A549 (cell line): ENCODE results near the gene PRR5L. TPM values are rescaled to one million over a fixed set of nuclear protein-coding genes. Genes with fewer than 3 reads are reported as not detected.

Experiments
- ATAC-seq, 2 experiments: fragments of 200-7000 bp in 1 of 2; fragments of >200 bp in 1 of 2; cut with Nextera tagmentation in 1 of 2; cut with Tn5 transposase in 1 of 2; 3 replicates each; pipeline versions ENCODE4 v1.8.0 to v1.9.1; 2018 to 2020; ENCODE audit warnings: mild to moderate bottlenecking in 1 of 2, moderate library complexity in 1 of 2
- CTCF ChIA-PET: fragments of 300-600 bp; sonication (Branson Sonifier 250); formaldehyde crosslinking; extraction: SDS; loops from one replicate; lab custom pipeline; 2021; ENCODE audit warnings: antibody characterized with exemption, inconsistent platforms; lab: Yijun Ruan, JAX
- POLR2A ChIA-PET: fragments of 350-600 bp; formaldehyde crosslinking; extraction: SDS; loops from one replicate; lab custom pipeline; 2021; ENCODE audit warnings: antibody characterized with exemption, inconsistent platforms; lab: Yijun Ruan, JAX
- DNase-seq, 2 experiments: peaks; one replicate each; pipeline versions ENCODE4 v3.0.0 to v3.0.0-alpha.2; 2011 to 2016; ENCODE audit warnings: low read depth in 1 of 2, low spot score in 1 of 2
- FAIRE-seq: peaks from 2 replicates; lab custom pipeline; 2011; peaks lifted over from hg19 to GRCh38; lab: Jason Lieb, UNC
- H3K27ac ChIP-seq, 2 experiments: fragments of >200 bp; sonication (Bioruptor Twin); formaldehyde crosslinking; 3 replicates each; pipeline ENCODE4 v1.5.1; 2016 to 2017
- H3K4me1 ChIP-seq: fragments of >200 bp; sonication (Bioruptor Twin); formaldehyde crosslinking; 3 replicates; pipeline ENCODE4 v1.6.1; 2016
- H3K4me2 ChIP-seq: fragments of >200 bp; sonication (Bioruptor Twin); formaldehyde crosslinking; 3 replicates; pipeline ENCODE4 v1.6.1; 2016
- H3K4me3 ChIP-seq: fragments of >200 bp; sonication (Bioruptor Twin); formaldehyde crosslinking; 3 replicates; pipeline ENCODE4 v1.5.1; 2016
- H3K9me3 ChIP-seq: fragments of >200 bp; sonication (Bioruptor Twin); formaldehyde crosslinking; 3 replicates; pipeline ENCODE4 v1.6.1; 2016
- ATOH8 ChIP-seq: fragments of 250-450 bp; sonication (Bioruptor Pico); IDR thresholded peaks from 2 replicates; pipeline ENCODE4 v1.5.0; 2020; ENCODE audit warnings: low read depth, mild to moderate bottlenecking, moderate library complexity
- BCL3 ChIP-seq: fragments of >200 bp; sonication (Bioruptor Twin); formaldehyde crosslinking; IDR thresholded peaks from 3 replicates; pipeline ENCODE4 v1.6.1; 2016
- CBX2 ChIP-seq: fragments of 200-600 bp; sonication (generic); IDR thresholded peaks from 2 replicates; pipeline ENCODE4 v1.6.1; 2016; ENCODE audit warnings: low read depth, mild to moderate bottlenecking, borderline replicate concordance
- CHD2 ChIP-seq: fragments of 150-350 bp; IDR thresholded peaks from 2 replicates; pipeline ENCODE4 v1.6.1; 2014; ENCODE audit warnings: low read length; ENCODE audit not compliant: partially characterized antibody
- CTCF ChIP-seq: fragments of >200 bp; sonication (Bioruptor Twin); formaldehyde crosslinking; IDR thresholded peaks from 3 replicates; pipeline ENCODE4 v1.5.1; 2016
- EHF ChIP-seq: fragments of 250-450 bp; sonication (Bioruptor Pico); IDR thresholded peaks from 2 replicates; pipeline ENCODE4 v1.5.0; 2020; ENCODE audit warnings: mild to moderate bottlenecking
- FOSB ChIP-seq: fragments of 250-450 bp; sonication (Bioruptor Pico); IDR thresholded peaks from 2 replicates; pipeline ENCODE4 v1.5.0; 2020; ENCODE audit warnings: mild to moderate bottlenecking, moderate library complexity
- HDAC2 ChIP-seq: fragments of 200-600 bp; sonication (generic); IDR thresholded peaks from 2 replicates; pipeline ENCODE4 v1.6.1; 2016
- HES2 ChIP-seq: fragments of >200 bp; sonication (Bioruptor Twin); formaldehyde crosslinking; IDR thresholded peaks from 2 replicates; pipeline ENCODE4 v1.6.1; 2016
- HMGXB4 ChIP-seq: fragments of 250-450 bp; sonication (Bioruptor Pico); IDR thresholded peaks from 2 replicates; pipeline ENCODE4 v1.5.0; 2021; ENCODE audit warnings: mild to moderate bottlenecking, moderate library complexity, borderline replicate concordance
- HOXB13 ChIP-seq: fragments of 250-450 bp; sonication (Bioruptor Pico); IDR thresholded peaks from 2 replicates; pipeline ENCODE4 v1.5.0; 2020; ENCODE audit warnings: low read depth, mild to moderate bottlenecking, moderate library complexity
- KDM1A ChIP-seq: fragments of 200-600 bp; sonication (generic); IDR thresholded peaks from 2 replicates; pipeline ENCODE4 v1.6.1; 2016; ENCODE audit warnings: low read depth, mild to moderate bottlenecking
- MAZ ChIP-seq: fragments of 150-350 bp; IDR thresholded peaks from 2 replicates; pipeline ENCODE4 v1.6.1; 2014; ENCODE audit warnings: antibody characterized with exemption, low read depth, low read length, borderline replicate concordance
- NFE2L2 ChIP-seq: fragments of 150-350 bp; conservative IDR thresholded peaks from 2 replicates; pipeline ENCODE4 v1.6.1; 2014; ENCODE audit warnings: low read length
- NPAS2 ChIP-seq: fragments of 250-450 bp; sonication (Bioruptor Pico); IDR thresholded peaks from 2 replicates; pipeline ENCODE4 v1.8.0; 2022; ENCODE audit warnings: mild to moderate bottlenecking, moderate library complexity, borderline replicate concordance
- PBX3 ChIP-seq: IDR thresholded peaks from 2 replicates; pipeline ENCODE4 v1.6.1; 2012
- POLR2A ChIP-seq: IDR thresholded peaks from 2 replicates; pipeline ENCODE4 v1.6.1; 2012; ENCODE audit warnings: mild to moderate bottlenecking, low read length
- RARB ChIP-seq: fragments of 250-450 bp; sonication (Bioruptor Pico); IDR thresholded peaks from 2 replicates; pipeline ENCODE4 v1.8.0; 2021; ENCODE audit warnings: mild to moderate bottlenecking, moderate library complexity
- RCOR1 ChIP-seq: fragments of 150-350 bp; IDR thresholded peaks from 2 replicates; pipeline ENCODE4 v1.6.1; 2014; ENCODE audit warnings: antibody characterized with exemption, low read length, low read depth
- RFX5 ChIP-seq: fragments of 450-650 bp; IDR thresholded peaks from 2 replicates; pipeline ENCODE4 v1.7.1; 2014; ENCODE audit warnings: antibody characterized with exemption, mild to moderate bottlenecking, moderate library complexity
- RNF2 ChIP-seq: fragments of 200-600 bp; sonication (generic); IDR thresholded peaks from 2 replicates; pipeline ENCODE4 v1.6.1; 2016; ENCODE audit warnings: low read depth, mild to moderate bottlenecking, antibody characterized with exemption, moderate library complexity, borderline replicate concordance
- TFCP2L1 ChIP-seq: fragments of 250-450 bp; sonication (Bioruptor Pico); IDR thresholded peaks from 2 replicates; pipeline ENCODE4 v1.5.0; 2021; ENCODE audit warnings: mild to moderate bottlenecking
- ZC3H11A ChIP-seq: fragments of 450-650 bp; IDR thresholded peaks from 2 replicates; pipeline ENCODE4 v1.6.1; 2014; ENCODE audit warnings: antibody characterized with exemption, mild to moderate bottlenecking
- ZNF302 ChIP-seq: fragments of 250-450 bp; sonication (Bioruptor Pico); IDR thresholded peaks from 2 replicates; pipeline ENCODE4 v1.9.0; 2021; ENCODE audit warnings: inconsistent platforms, mild to moderate bottlenecking, moderate library complexity
- ZSCAN20 ChIP-seq: fragments of 250-450 bp; sonication (Bioruptor Pico); IDR thresholded peaks from 2 replicates; pipeline ENCODE4 v1.8.0; 2022; ENCODE audit warnings: mild to moderate bottlenecking, moderate library complexity
- WGBS: methylation state at CpG from one replicate; pipeline ENCODE4 v1.1.6; 2017; ENCODE audit errors: missing lambda C conversion rate; 5-methylcytosine and 5-hydroxymethylcytosine counted together
- polyA plus RNA-seq, 4 experiments: library from polyadenylated mRNA; depleted of rRNA in 3 of 4; stranded (reverse); fragments of >200 nt; fragmentation: RNase III in 1 of 4; extraction: RNeasy Plus Mini Kit Qiagen cat#74134 plus additional on column Dnase treatment in 1 of 4; gene quantifications; 2 replicates in 3 of 4; 3 replicates in 1 of 4; pipeline ENCODE4 v1.2.3, GENCODE V29; 2011 to 2017

PRR5L gene
- polyA plus RNA-seq, 2 of the 4 experiments (the other 2 are of a cell fraction) = 6.9 to 12.1 TPM

GRCh38 chr11:36364551-36365325 lies 68.7 kb downstream of the PRR5L start:
- WGBS = 59% methylated on average over 10 of the region's 10 CpGs
- ChIA-PET CTCF (interaction anchor here (0.8 to 2.4 kb wide), 6 partner anchors 12 to 114 kb away, joined by 3 to 20 read pairs (median 4); no protein-coding TSS in a partner anchor), POLR2A (no interaction called here)
- DNase-seq (no peak), ATAC-seq (no peak), FAIRE-seq (no peak)
- Histone ChIP-seq H3K4me3 (no peak overlapping the region), H3K4me2 (no peak overlapping the region), H3K4me1 (peaks cover 31% of the 10 kb centered on the region), H3K9me3 (no peaks in the 10 kb centered on the region), H3K27ac (no peak overlapping the region)
- TF ChIP-seq RCOR1 (no peak), HMGXB4 (CRISPR knock-in tag) (no peak), HES2 (no peak), POLR2A (no peak), RARB (CRISPR knock-in tag) (no peak), ATOH8 (CRISPR knock-in tag) (no peak), BCL3 (no peak), HOXB13 (no peak), RNF2 (no peak), PBX3 (no peak), ZSCAN20 (CRISPR knock-in tag) (no peak), FOSB (CRISPR knock-in tag) (no peak), HDAC2 (no peak), KDM1A (no peak), NPAS2 (CRISPR knock-in tag) (no peak), CHD2 (no peak), TFCP2L1 (CRISPR knock-in tag) (no peak), EHF (CRISPR knock-in tag) (no peak)

GRCh38 chr11:36365907-36366306 lies 69.8 kb downstream of the PRR5L start:
- ChIA-PET POLR2A (no interaction called here), CTCF (interaction anchor here (0.9 to 2.1 kb wide), 3 partner anchors 13 to 113 kb away, joined by 3 to 7 read pairs (median 4); no protein-coding TSS in a partner anchor)
- Histone ChIP-seq H3K4me1 (peaks cover 30% of the 10 kb centered on the region), H3K27ac (no peak overlapping the region), H3K4me3 (no peak overlapping the region), H3K4me2 (no peak overlapping the region), H3K9me3 (no peaks in the 10 kb centered on the region)
- no peak for TF ChIP-seq ATOH8 (CRISPR knock-in tag)
- no peak for TF ChIP-seq MAZ
- TF ChIP-seq CBX2 = no peak
- TF ChIP-seq ZNF302 (CRISPR knock-in tag) = no peak
- no peak for TF ChIP-seq ZC3H11A
- TF ChIP-seq RFX5 = no peak
- TF ChIP-seq NFE2L2 = no peak
- TF ChIP-seq CTCF = no peak
- TF ChIP-seq RCOR1 = no peak
- no peak for TF ChIP-seq CHD2
- ATAC-seq (no peak), DNase-seq (no peak), FAIRE-seq (no peak)
